GM12878 (cell line): ENCODE measurements around the gene BEAN1. TPM values are rescaled to one million over a fixed set of nuclear protein-coding genes. Genes with fewer than 3 reads are reported as not detected.

ENCODE experiments used
- ATAC-seq: fragments of 200-7000 bp; cut with Tn5 transposase; 3 replicates; pipeline ENCODE4 v1.9.1; 2020; ENCODE audit warnings: mild to moderate bottlenecking, moderate library complexity
- BruUV-seq: library from RNA; stranded (reverse); fragments of 400-500 nt; replicated peaks from 2 replicates; lab custom pipeline; 2021; lab: Mats Ljungman, UMichigan
- CTCF ChIA-PET: fragments of 300-600 bp; sonication (Branson Sonifier 250); formaldehyde crosslinking; extraction: SDS; loops from one replicate; lab custom pipeline; 2021; ENCODE audit warnings: inconsistent platforms; lab: Yijun Ruan, JAX
- POLR2A ChIA-PET: fragments of 350-600 bp; formaldehyde crosslinking; extraction: SDS; loops from one replicate; lab custom pipeline; 2021; ENCODE audit warnings: inconsistent platforms; lab: Charles Lee
- RAD21 ChIA-PET: fragments of 300-600 bp; sonication (Branson Sonifier 250); formaldehyde crosslinking; loops from one replicate; lab custom pipeline; 2023; ENCODE audit warnings: antibody characterized with exemption; ENCODE audit not compliant: unreplicated experiment; lab: Charles Lee
- SMC1A ChIA-PET: fragments of 300-600 bp; sonication (Branson Sonifier 250); formaldehyde crosslinking; loops from one replicate; lab custom pipeline; 2023; ENCODE audit not compliant: unreplicated experiment, uncharacterized antibody; lab: Charles Lee
- DNase-seq: peaks from one replicate; pipeline ENCODE4 v3.0.0-alpha.2; 2011; ENCODE audit warnings: low read depth, low spot score
- FAIRE-seq: peaks from 3 replicates; lab custom pipeline; 2011; peaks lifted over from hg19 to GRCh38; lab: Jason Lieb, UNC
- H2AFZ ChIP-seq: 2 replicates; pipeline ENCODE4 v1.6.0; 2011; ENCODE audit warnings: low read depth, low read length, control low read depth; ENCODE audit not compliant: control insufficient read depth
- H3K27ac ChIP-seq: 2 replicates; pipeline ENCODE4 v1.5.1; 2011; ENCODE audit warnings: control low read depth; ENCODE audit not compliant: control insufficient read depth, insufficient read depth
- H3K27me3 ChIP-seq, 2 experiments: replicated peaks in 1 of 2; 2 replicates each; pipeline versions ENCODE4 v1.6.0 to v1.6.1; 2011; ENCODE audit warnings: low read length in 1 of 2; ENCODE audit not compliant: control insufficient read depth in 2 of 2, insufficient read depth in 2 of 2
- H3K36me3 ChIP-seq, 2 experiments: 2 replicates each; pipeline ENCODE4 v1.5.1; 2011; ENCODE audit warnings: low read length in 1 of 2; ENCODE audit not compliant: control insufficient read depth in 2 of 2, insufficient read depth in 2 of 2
- H3K4me1 ChIP-seq: 2 replicates; pipeline ENCODE4 v1.6.1; 2011; ENCODE audit warnings: mild to moderate bottlenecking, low read length, moderate library complexity, mixed read lengths; ENCODE audit not compliant: control insufficient read depth, insufficient read depth
- H3K4me2 ChIP-seq: 2 replicates; pipeline ENCODE4 v1.6.0; 2011; ENCODE audit warnings: control low read depth; ENCODE audit not compliant: control insufficient read depth, insufficient read depth
- H3K4me3 ChIP-seq: fragments of 200-600 bp; sonication (generic); 2 replicates; pipeline ENCODE4 v1.5.1; 2016
- H3K79me2 ChIP-seq: 2 replicates; pipeline ENCODE4 v1.6.0; 2011; ENCODE audit warnings: low read length; ENCODE audit not compliant: control insufficient read depth, insufficient read depth
- H3K9ac ChIP-seq: 2 replicates; pipeline ENCODE4 v1.8.0; 2011; ENCODE audit warnings: low read length, control low read depth, mixed read lengths; ENCODE audit not compliant: control insufficient read depth, insufficient read depth
- H3K9me3 ChIP-seq: replicated peaks from 3 replicates; pipeline ENCODE4 v1.5.1; 2011; ENCODE audit warnings: mild to moderate bottlenecking, low read length; ENCODE audit not compliant: control insufficient read depth, insufficient read depth
- H4K20me1 ChIP-seq: 2 replicates; pipeline ENCODE4 v1.6.0; 2011; ENCODE audit not compliant: control insufficient read depth, insufficient read depth
- BCL11A ChIP-seq: IDR thresholded peaks from 2 replicates; pipeline ENCODE4 v1.6.1; 2011; ENCODE audit warnings: low read depth, low read length
- BHLHE40 ChIP-seq, 2 experiments: fragments of 450-650 bp in 1 of 2; IDR thresholded peaks; 2 replicates each; pipeline ENCODE4 v1.6.1; 2011 to 2017; ENCODE audit warnings: low read depth in 2 of 2, borderline replicate concordance in 1 of 2, improper control_type of control experiment in 1 of 2, low read length in 1 of 2, mild to moderate bottlenecking in 1 of 2
- CHD2 ChIP-seq: IDR thresholded peaks from 2 replicates; pipeline ENCODE4 v1.6.1; 2011; ENCODE audit warnings: low read depth, low read length, improper control_type of control experiment, borderline replicate concordance
- FOS ChIP-seq: IDR thresholded peaks from 3 replicates; pipeline ENCODE4 v1.6.1; 2011; ENCODE audit warnings: borderline replicate concordance; ENCODE audit not compliant: insufficient read length; ENCODE audit errors: extremely low read depth
- NR2C1 ChIP-seq: fragments of 450-650 bp; IDR thresholded peaks from 2 replicates; pipeline ENCODE4 v1.6.1; 2017; ENCODE audit warnings: antibody characterized with exemption, mild to moderate bottlenecking, moderate library complexity
- SP1 ChIP-seq: IDR thresholded peaks from one replicate; pipeline ENCODE4 v1.6.1; 2011; ENCODE audit warnings: low read depth, low read length
- SUPT20H ChIP-seq: IDR thresholded peaks from 2 replicates; pipeline ENCODE4 v1.6.1; 2011; ENCODE audit warnings: low read depth, mild to moderate bottlenecking, low read length, moderate library complexity, borderline replicate concordance; ENCODE audit not compliant: control insufficient read depth
- YBX1 ChIP-seq: fragments of 450-650 bp; IDR thresholded peaks from 2 replicates; pipeline ENCODE4 v1.6.1; 2016; ENCODE audit warnings: antibody characterized with exemption
- ZNF24 ChIP-seq: fragments of 450-650 bp; IDR thresholded peaks from 2 replicates; pipeline ENCODE4 v1.6.1; 2017; ENCODE audit warnings: antibody characterized with exemption, mild to moderate bottlenecking
- whole genome bisulfite sequencing: methylation state at CpG from one replicate; pipeline ENCODE4 v1.1.6; 2016; ENCODE audit warnings: low lambda C conversion rate; ENCODE audit not compliant: insufficient replicate concordance, insufficient coverage; ENCODE audit errors: missing lambda C conversion rate; 5-methylcytosine and 5-hydroxymethylcytosine counted together
- in situ Hi-C: fragments of 300-500 bp; cut with MboI; formaldehyde crosslinking; loops from 9 replicates; pipeline ENCODE4 v1.14.3; 2018; ENCODE audit warnings: mixed read lengths
- intact Hi-C: fragments of 100-400 bp; cut with micrococcal nuclease; formaldehyde crosslinking; loops from one replicate; pipeline ENCODE4 v1.14.2; 2022; ENCODE audit not compliant: unreplicated experiment
- polyA plus RNA-seq, 11 experiments: library from polyadenylated mRNA; depleted of rRNA in 4 of 11; unstranded in 6 of 11; stranded (reverse) in 5 of 11; fragments of >200 nt; fragmentation: Nextera tagmentation in 4 of 11; fragmentation: Illumina TruSeq in 1 of 11; extraction: Ambion mirVana in 4 of 11; extraction: Trizol in 1 of 11; gene quantifications; 1 replicate in 1 of 11; 2 replicates in 10 of 11; pipeline versions ENCODE4 v1.2.1 to v1.2.3, GENCODE V29; 2011 to 2016; ENCODE audit warnings: inconsistent platforms in 2 of 11, missing spikeins in 2 of 11, low read depth in 1 of 11
- total RNA-seq, 4 experiments: library from RNA; depleted of rRNA in 3 of 4; stranded (reverse); fragments of >200 nt in 3 of 4; fragmentation: Illumina TruSeq in 1 of 4; extraction: Trizol in 1 of 4; gene quantifications; 2 replicates each; pipeline versions ENCODE4 v1.2.1 to v1.2.3, GENCODE V29; 2013 to 2021
- TF ChIP-seq, protein P1 (sequence below): IDR thresholded peaks from 2 replicates; pipeline ENCODE4 v1.6.1; 2012; ENCODE audit warnings: low read length, inconsistent platforms
- TF ChIP-seq, protein P2 (sequence below): IDR thresholded peaks from 2 replicates; pipeline ENCODE4 v1.6.1; 2011; ENCODE audit warnings: mild to moderate bottlenecking, low read depth, low read length, moderate library complexity; ENCODE audit not compliant: insufficient replicate concordance
- TF ChIP-seq, protein P3 (sequence below): IDR thresholded peaks from 2 replicates; pipeline ENCODE4 v1.6.1; 2011; ENCODE audit warnings: borderline replicate concordance, low read depth, mild to moderate bottlenecking, moderate library complexity, low read length; ENCODE audit not compliant: insufficient read depth, poor library complexity, severe bottlenecking
- TF ChIP-seq, protein P4 (sequence below): IDR thresholded peaks from 2 replicates; pipeline ENCODE4 v1.6.1; 2012; ENCODE audit warnings: low read depth, low read length, improper control_type of control experiment
- TF ChIP-seq, protein P5 (sequence below): fragments of 450-650 bp; IDR thresholded peaks from 2 replicates; pipeline ENCODE4 v1.6.1; 2017; ENCODE audit warnings: mild to moderate bottlenecking, low read depth, inconsistent platforms; ENCODE audit not compliant: poor library complexity, severe bottlenecking

Gene BEAN1
- total and polyA plus RNA-seq, 10 of the 15 experiments (the other 5 are each of a cell fraction or from before 2014, with no cell fraction given) = not detected

DNA sequence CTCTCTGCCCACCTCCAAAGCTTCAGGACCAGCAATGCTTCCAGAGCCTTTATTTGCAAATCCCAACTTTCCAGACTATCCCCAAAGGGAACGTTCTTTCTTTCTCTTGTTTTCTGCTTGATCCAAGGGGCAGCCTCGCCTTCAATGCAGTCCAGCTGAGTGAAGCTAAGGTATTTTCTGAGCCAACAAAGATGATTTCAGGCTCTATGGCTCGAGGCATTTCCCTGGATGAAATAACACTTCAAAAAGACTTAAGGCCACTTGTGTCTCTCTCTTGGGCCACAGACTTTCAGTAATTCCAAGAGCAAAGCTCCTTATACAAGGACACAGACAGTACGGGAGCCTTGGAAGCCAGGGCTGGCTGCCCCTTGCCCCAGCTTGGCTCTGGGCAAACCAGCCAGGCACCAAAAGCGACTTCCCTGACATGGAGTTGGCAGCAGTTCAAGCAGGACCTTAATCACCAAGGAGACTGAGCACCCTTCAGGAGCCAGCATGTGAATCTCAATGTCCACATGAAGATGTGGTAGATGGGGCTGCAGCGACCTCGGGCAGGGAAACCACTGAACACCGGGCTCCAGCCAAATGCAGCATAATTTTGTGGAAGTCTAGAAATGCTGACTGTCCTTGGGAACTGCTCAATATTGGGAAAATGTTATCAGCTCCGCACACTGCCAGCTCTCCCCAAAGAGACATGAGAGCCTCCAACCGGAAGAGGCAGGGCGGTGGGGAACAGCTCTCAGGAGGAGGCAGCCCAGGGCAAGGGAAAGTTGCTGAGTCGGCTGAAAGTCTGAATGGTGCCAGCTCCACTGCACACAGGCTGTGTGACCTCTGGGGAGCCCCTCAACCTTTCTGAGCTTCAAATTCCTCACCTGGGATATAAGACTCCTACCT lies 83.9 kb downstream of the BEAN1 start:
- H3K27me3 ChIP-seq = no peaks in the 10 kb centered on the region
- TF ChIP-seq, protein P1, sequence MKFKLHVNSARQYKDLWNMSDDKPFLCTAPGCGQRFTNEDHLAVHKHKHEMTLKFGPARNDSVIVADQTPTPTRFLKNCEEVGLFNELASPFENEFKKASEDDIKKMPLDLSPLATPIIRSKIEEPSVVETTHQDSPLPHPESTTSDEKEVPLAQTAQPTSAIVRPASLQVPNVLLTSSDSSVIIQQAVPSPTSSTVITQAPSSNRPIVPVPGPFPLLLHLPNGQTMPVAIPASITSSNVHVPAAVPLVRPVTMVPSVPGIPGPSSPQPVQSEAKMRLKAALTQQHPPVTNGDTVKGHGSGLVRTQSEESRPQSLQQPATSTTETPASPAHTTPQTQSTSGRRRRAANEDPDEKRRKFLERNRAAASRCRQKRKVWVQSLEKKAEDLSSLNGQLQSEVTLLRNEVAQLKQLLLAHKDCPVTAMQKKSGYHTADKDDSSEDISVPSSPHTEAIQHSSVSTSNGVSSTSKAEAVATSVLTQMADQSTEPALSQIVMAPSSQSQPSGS = no peak
- TF ChIP-seq BCL11A (no peak), BHLHE40 (IDR thresholded peaks at IDR 0.05; ENCODE audit: borderline replicate concordance in 1 of 2, low read depth in 2 of 2, low read length in 1 of 2) (no peak), SUPT20H (no peak), YBX1 (no peak), CHD2 (no peak), NR2C1 (no peak), SP1 (no peak), ZNF24 (no peak), FOS (no peak)
- TF ChIP-seq, protein P2, sequence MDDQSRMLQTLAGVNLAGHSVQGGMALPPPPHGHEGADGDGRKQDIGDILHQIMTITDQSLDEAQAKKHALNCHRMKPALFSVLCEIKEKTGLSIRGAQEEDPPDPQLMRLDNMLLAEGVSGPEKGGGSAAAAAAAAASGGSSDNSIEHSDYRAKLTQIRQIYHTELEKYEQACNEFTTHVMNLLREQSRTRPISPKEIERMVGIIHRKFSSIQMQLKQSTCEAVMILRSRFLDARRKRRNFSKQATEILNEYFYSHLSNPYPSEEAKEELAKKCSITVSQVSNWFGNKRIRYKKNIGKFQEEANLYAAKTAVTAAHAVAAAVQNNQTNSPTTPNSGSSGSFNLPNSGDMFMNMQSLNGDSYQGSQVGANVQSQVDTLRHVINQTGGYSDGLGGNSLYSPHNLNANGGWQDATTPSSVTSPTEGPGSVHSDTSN = no peak
- TF ChIP-seq, protein P3, sequence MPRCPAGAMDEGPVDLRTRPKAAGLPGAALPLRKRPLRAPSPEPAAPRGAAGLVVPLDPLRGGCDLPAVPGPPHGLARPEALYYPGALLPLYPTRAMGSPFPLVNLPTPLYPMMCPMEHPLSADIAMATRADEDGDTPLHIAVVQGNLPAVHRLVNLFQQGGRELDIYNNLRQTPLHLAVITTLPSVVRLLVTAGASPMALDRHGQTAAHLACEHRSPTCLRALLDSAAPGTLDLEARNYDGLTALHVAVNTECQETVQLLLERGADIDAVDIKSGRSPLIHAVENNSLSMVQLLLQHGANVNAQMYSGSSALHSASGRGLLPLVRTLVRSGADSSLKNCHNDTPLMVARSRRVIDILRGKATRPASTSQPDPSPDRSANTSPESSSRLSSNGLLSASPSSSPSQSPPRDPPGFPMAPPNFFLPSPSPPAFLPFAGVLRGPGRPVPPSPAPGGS = no peak
- TF ChIP-seq, protein P4, sequence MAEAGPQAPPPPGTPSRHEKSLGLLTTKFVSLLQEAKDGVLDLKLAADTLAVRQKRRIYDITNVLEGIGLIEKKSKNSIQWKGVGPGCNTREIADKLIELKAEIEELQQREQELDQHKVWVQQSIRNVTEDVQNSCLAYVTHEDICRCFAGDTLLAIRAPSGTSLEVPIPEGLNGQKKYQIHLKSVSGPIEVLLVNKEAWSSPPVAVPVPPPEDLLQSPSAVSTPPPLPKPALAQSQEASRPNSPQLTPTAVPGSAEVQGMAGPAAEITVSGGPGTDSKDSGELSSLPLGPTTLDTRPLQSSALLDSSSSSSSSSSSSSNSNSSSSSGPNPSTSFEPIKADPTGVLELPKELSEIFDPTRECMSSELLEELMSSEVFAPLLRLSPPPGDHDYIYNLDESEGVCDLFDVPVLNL = no peak
- TF ChIP-seq, protein P5, sequence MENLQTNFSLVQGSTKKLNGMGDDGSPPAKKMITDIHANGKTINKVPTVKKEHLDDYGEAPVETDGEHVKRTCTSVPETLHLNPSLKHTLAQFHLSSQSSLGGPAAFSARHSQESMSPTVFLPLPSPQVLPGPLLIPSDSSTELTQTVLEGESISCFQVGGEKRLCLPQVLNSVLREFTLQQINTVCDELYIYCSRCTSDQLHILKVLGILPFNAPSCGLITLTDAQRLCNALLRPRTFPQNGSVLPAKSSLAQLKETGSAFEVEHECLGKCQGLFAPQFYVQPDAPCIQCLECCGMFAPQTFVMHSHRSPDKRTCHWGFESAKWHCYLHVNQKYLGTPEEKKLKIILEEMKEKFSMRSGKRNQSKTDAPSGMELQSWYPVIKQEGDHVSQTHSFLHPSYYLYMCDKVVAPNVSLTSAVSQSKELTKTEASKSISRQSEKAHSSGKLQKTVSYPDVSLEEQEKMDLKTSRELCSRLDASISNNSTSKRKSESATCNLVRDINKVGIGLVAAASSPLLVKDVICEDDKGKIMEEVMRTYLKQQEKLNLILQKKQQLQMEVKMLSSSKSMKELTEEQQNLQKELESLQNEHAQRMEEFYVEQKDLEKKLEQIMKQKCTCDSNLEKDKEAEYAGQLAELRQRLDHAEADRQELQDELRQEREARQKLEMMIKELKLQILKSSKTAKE = no peak

More for the DNA sequence above, 83.9 kb downstream of the BEAN1 start:
- Histone ChIP-seq H2AFZ (no peak overlapping the region), H3K79me2 (no peaks in the 10 kb centered on the region), H3K4me2 (no peak overlapping the region), H4K20me1 (no peaks in the 10 kb centered on the region), H3K9ac (no peak overlapping the region), H3K27ac (no peak overlapping the region), H3K9me3 (no peaks in the 10 kb centered on the region), H3K36me3 (no peaks in the 10 kb centered on the region; a peak in 1 of 4 replicates), H3K4me3 (no peak overlapping the region), H3K4me1 (peaks cover 8% of the 10 kb centered on the region)
- no TSS peak for BruUV-seq
- 51% methylated on average over 12 of the region's 12 CpGs for WGBS
- CTCF ChIA-PET = interaction anchor here (0.6 to 3.8 kb wide), 5 partner anchors 32 to 233 kb away, joined by 3 to 12 read pairs (median 4); no protein-coding TSS in a partner anchor
- RAD21 ChIA-PET = interaction anchor here (0.5 to 0.7 kb wide), 2 partner anchors 104 to 231 kb away, joined by 3 to 4 read pairs; no protein-coding TSS in a partner anchor
- intact Hi-C loops = no loop called here
- FAIRE-seq (no peak), DNase-seq (no peak), ATAC-seq (no peak)
- POLR2A ChIA-PET = interaction anchor here (1.8 kb wide), 1 partner anchor 12 kb away, joined by 5 read pairs; no protein-coding TSS in a partner anchor
- SMC1A ChIA-PET = interaction anchor here (0.8 to 1.2 kb wide), 4 partner anchors 11 to 78 kb away, joined by 3 to 5 read pairs (median 4); no protein-coding TSS in a partner anchor
- in situ Hi-C loops = no loop called here
